GM21786 (cell line): ENCODE data around the gene MAP4K3.

Source experiments
- ATAC-seq: cut with Tn5 transposase; IDR thresholded peaks from one replicate; pipeline ENCODE4 v1.9.1; 2021; ENCODE audit not compliant: unreplicated experiment

MAP4K3 gene

GRCh38 chr2:39311469-39311868, 125.6 kb downstream of the MAP4K3 start:
- ATAC-seq: no peak

GRCh38 chr2:39308778-39309177, 128.3 kb downstream of the MAP4K3 start:
- no peak for ATAC-seq

GRCh38 chr2:39306626-39307025, 130.5 kb downstream of the MAP4K3 start:
- ATAC-seq: no peak

GRCh38 chr2:39304729-39305128, 132.4 kb downstream of the MAP4K3 start:
- no peak for ATAC-seq

GRCh38 chr2:39304200-39304599, 132.9 kb downstream of the MAP4K3 start:
- ATAC-seq: no peak

GRCh38 chr2:39301352-39301751, 135.7 kb downstream of the MAP4K3 start:
- ATAC-seq: no peak

- no peak for ATAC-seq
These were observed 136.8 kb downstream of the MAP4K3 start for GRCh38 chr2:39300044-39300978.

- ATAC-seq: no peak
These were observed 146.7 kb downstream of the MAP4K3 start for GRCh38 chr2:39290433-39290832.

- no peak for ATAC-seq
These were observed 147.5 kb downstream of the MAP4K3 start for GRCh38 chr2:39289609-39290008.

GRCh38 chr2:39283561-39283960, 153.5 kb downstream of the MAP4K3 start:
- ATAC-seq: no peak

- no peak for ATAC-seq
These were observed 155.7 kb downstream of the MAP4K3 start for GRCh38 chr2:39281391-39281790.

GRCh38 chr2:39275016-39275415, 162.1 kb downstream of the MAP4K3 start:
- no peak for ATAC-seq

- no peak for ATAC-seq
These were observed 167.1 kb downstream of the MAP4K3 start for GRCh38 chr2:39269941-39270340.

GRCh38 chr2:39266916-39267434, 170.1 kb downstream of the MAP4K3 start:
- no peak for ATAC-seq

GRCh38 chr2:39266139-39266805, 170.8 kb downstream of the MAP4K3 start:
- peak; percentile 72 for ATAC-seq

- no peak for ATAC-seq
These were observed 171.8 kb downstream of the MAP4K3 start for GRCh38 chr2:39265315-39265714.

- ATAC-seq: peak; percentile 60
These were observed 172.4 kb downstream of the MAP4K3 start for GRCh38 chr2:39264733-39265132.

- ATAC-seq: no peak
These were observed 177.0 kb downstream of the MAP4K3 start for GRCh38 chr2:39260087-39260486.

GRCh38 chr2:39256040-39256439, 181.0 kb downstream of the MAP4K3 start:
- ATAC-seq: no peak

- ATAC-seq: no peak
These were observed 184.1 kb downstream of the MAP4K3 start for GRCh38 chr2:39252888-39253518.

GRCh38 chr2:39247512-39248043, 189.5 kb downstream of the MAP4K3 start:
- ATAC-seq: no peak
